Endothelial cell of umbilical vein (primary cell): ENCODE results near the gene CEACAM16. TPM values are rescaled to one million over a fixed set of nuclear protein-coding genes. Genes with fewer than 3 reads are reported as not detected.

Experiments
- BruUV-seq: library from RNA; stranded (reverse); fragments of 400-500 nt; replicated peaks from 2 replicates; lab custom pipeline; 2021; lab: Mats Ljungman, UMichigan
- CTCF ChIA-PET: fragments of 300-600, 350-600 bp; sonication (Branson Sonifier 250); formaldehyde crosslinking; loops from one replicate; lab custom pipeline; 2021; ENCODE audit warnings: antibody characterized with exemption, inconsistent platforms; lab: Charles Lee
- POLR2A ChIA-PET: fragments of 300-600, 350-600 bp; sonication (Branson Sonifier 250); formaldehyde crosslinking; loops from one replicate; lab custom pipeline; 2021; ENCODE audit warnings: antibody characterized with exemption, inconsistent platforms; lab: Charles Lee
- DNase-seq: peaks from one replicate; pipeline ENCODE4 v3.0.0-alpha.2; 2011; ENCODE audit warnings: low read depth, low spot score
- FAIRE-seq: peaks from 2 replicates; lab custom pipeline; 2011; peaks lifted over from hg19 to GRCh38; lab: Jason Lieb, UNC
- H2AFZ ChIP-seq: 2 replicates; pipeline ENCODE4 v1.6.0; 2012; ENCODE audit warnings: low read depth, low read length, control low read depth, inconsistent platforms
- H3K27ac ChIP-seq: 2 replicates; pipeline ENCODE4 v1.5.1; 2011; ENCODE audit warnings: low read depth, mild to moderate bottlenecking, control low read depth, low read length, moderate library complexity; ENCODE audit not compliant: insufficient read depth
- H3K27me3 ChIP-seq, 2 experiments: 2 replicates each; pipeline versions ENCODE4 v1.6.0 to v1.6.1; 2011; ENCODE audit warnings: low read length in 2 of 2, mixed read lengths in 1 of 2; ENCODE audit not compliant: control insufficient read depth in 2 of 2, insufficient read depth in 2 of 2
- H3K36me3 ChIP-seq, 2 experiments: 2 replicates in 1 of 2; 3 replicates in 1 of 2; pipeline ENCODE4 v1.5.1; 2011; ENCODE audit warnings: low read length in 2 of 2, mild to moderate bottlenecking in 1 of 2, moderate library complexity in 1 of 2; ENCODE audit not compliant: control insufficient read depth in 2 of 2, insufficient read depth in 2 of 2; ENCODE audit errors: extremely low read depth in 1 of 2
- H3K4me1 ChIP-seq: 3 replicates; pipeline ENCODE4 v1.5.1; 2011; ENCODE audit warnings: mild to moderate bottlenecking, low read length; ENCODE audit not compliant: control insufficient read depth, insufficient read depth; ENCODE audit errors: extremely low read depth
- H3K4me2 ChIP-seq: 2 replicates; pipeline ENCODE4 v1.6.1; 2011; ENCODE audit warnings: low read length, control low read depth, mixed read lengths; ENCODE audit not compliant: insufficient read depth
- H3K4me3 ChIP-seq, 3 experiments: fragments of 200-600 bp in 1 of 3; sonication (generic), shearing (Covaris generic) in 1 of 3; replicated peaks in 1 of 3; 2 replicates each; pipeline ENCODE4 v1.5.1; 2011 to 2016; ENCODE audit warnings: control low read depth in 3 of 3, low read length in 3 of 3, mild to moderate bottlenecking in 2 of 3, inconsistent platforms in 1 of 3, low read depth in 1 of 3, moderate library complexity in 1 of 3; ENCODE audit not compliant: insufficient read depth in 1 of 3
- H3K79me2 ChIP-seq: 2 replicates; pipeline ENCODE4 v1.6.0; 2012; ENCODE audit warnings: low read length, inconsistent platforms; ENCODE audit not compliant: control insufficient read depth, insufficient read depth
- H3K9ac ChIP-seq: replicated peaks from 2 replicates; pipeline ENCODE3; 2011; ENCODE audit warnings: low read length, control low read depth; ENCODE audit not compliant: insufficient read depth; ENCODE audit errors: extremely low read depth
- H3K9me1 ChIP-seq: replicated peaks from 3 replicates; pipeline ENCODE4 v1.6.0; 2011; ENCODE audit warnings: mild to moderate bottlenecking, low read length; ENCODE audit not compliant: control insufficient read depth, insufficient read depth; ENCODE audit errors: extremely low read depth
- H3K9me3 ChIP-seq: replicated peaks from 2 replicates; pipeline ENCODE4 v1.5.1; 2012; ENCODE audit warnings: low read length, inconsistent platforms; ENCODE audit not compliant: control insufficient read depth, insufficient read depth
- H4K20me1 ChIP-seq: replicated peaks from 2 replicates; pipeline ENCODE3; 2011; ENCODE audit warnings: mild to moderate bottlenecking, low read length; ENCODE audit not compliant: control insufficient read depth, insufficient read depth; ENCODE audit errors: extremely low read depth
- EZH2 ChIP-seq: IDR thresholded peaks from 2 replicates; pipeline ENCODE4 v1.6.1; 2012; ENCODE audit warnings: borderline replicate concordance, low read depth, mild to moderate bottlenecking, moderate library complexity, low read length, inconsistent platforms; ENCODE audit not compliant: severe bottlenecking
- FOS ChIP-seq: IDR thresholded peaks from 2 replicates; pipeline ENCODE4 v1.6.1; 2011; ENCODE audit warnings: mild to moderate bottlenecking, low read length, moderate library complexity, borderline replicate concordance; ENCODE audit not compliant: insufficient read depth
- JUN ChIP-seq: IDR thresholded peaks from 2 replicates; pipeline ENCODE4 v1.6.1; 2011; ENCODE audit warnings: borderline replicate concordance, low read depth; ENCODE audit not compliant: insufficient read length, insufficient read depth
- MAX ChIP-seq: IDR thresholded peaks from 2 replicates; pipeline ENCODE4 v1.6.1; 2011; ENCODE audit not compliant: insufficient read depth, insufficient read length
- POLR2AphosphoS5 ChIP-seq: IDR thresholded peaks from 2 replicates; pipeline ENCODE4 v1.6.1; 2012; ENCODE audit warnings: low read depth, mild to moderate bottlenecking, control low read depth, low read length, moderate library complexity; ENCODE audit not compliant: insufficient read depth
- dilution Hi-C: fragments of 300-500 bp; cut with MboI; formaldehyde crosslinking; loops from one replicate; pipeline ENCODE4 v1.15.0; 2019; ENCODE audit warnings: low sequenced_read_pairs; ENCODE audit not compliant: extremely low pct_ligation_motif_present
- intact Hi-C: fragments of 100-400 bp; cut with micrococcal nuclease; formaldehyde crosslinking; loops from one replicate; pipeline ENCODE4 v1.10.0; 2022
- polyA plus RNA-seq, 4 experiments: library from polyadenylated mRNA; depleted of rRNA in 3 of 4; stranded (reverse) in 3 of 4; unstranded in 1 of 4; fragments of >200 nt; gene quantifications; 2 replicates each; pipeline versions ENCODE4 v1.2.1 to v1.2.3, GENCODE V29; 2011 to 2012; ENCODE audit warnings: missing spikeins in 1 of 4
- total RNA-seq: library from RNA; stranded (reverse); gene quantifications from 2 replicates; pipeline ENCODE4 v1.2.3, GENCODE V29; 2021

CEACAM16 gene
- total and polyA plus RNA-seq, 2 donors (not counting 3 experiments of a cell fraction or from before 2014, with no cell fraction given): not detected

DNA sequence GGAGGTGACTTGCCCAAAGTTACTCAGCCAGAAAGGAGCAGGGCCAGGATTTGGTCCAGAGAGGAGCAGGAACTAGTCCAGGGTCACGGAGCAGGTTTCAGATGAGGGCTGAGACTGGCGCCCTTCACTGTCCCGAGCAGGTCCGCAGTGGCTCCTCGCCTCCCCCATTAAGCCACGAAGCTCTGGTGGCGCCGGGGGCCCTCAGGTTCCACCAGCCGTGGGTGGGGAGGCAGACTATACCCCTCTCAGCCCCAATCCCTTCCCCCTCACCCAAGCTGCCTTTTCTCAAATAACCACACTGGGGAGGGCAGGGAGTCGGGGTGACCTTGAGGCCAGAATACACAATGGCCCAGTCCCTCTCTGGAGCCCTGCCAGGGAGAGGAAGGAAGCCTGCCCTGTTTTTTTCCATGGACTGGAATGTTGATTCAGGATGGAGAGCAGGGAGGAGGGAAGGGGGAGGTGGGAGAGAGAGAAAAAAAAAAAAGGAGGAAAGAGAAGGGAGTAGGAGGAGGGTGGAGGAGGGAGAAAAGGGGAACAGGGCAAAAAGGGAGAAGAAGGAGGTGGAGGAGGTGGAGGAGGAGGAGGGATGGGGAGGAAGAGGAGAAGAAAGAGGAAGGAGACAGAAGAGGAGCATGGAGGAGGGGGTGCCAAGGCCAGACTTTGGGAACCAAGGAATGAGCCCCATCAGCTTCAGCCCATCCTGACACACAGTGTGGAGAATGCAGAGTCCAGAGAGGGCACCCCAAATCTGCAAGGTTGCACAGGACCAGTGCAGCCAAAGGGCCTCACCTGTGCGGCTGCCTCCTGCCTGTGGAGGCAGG, 19.7 kb downstream of the CEACAM16 start:
- Histone ChIP-seq H3K9me3 (peaks cover 2% of the 10 kb centered on the region), H2AFZ (peak overlapping the region; percentile 56), H3K9ac (peak overlapping the region; percentile 98), H3K36me3 (peaks cover 0 to 4% of the 10 kb centered on the region in 2 experiments), H3K4me3 (peak overlapping the region; percentile 11 to 72 (median 26)), H3K9me1 (no peaks in the 10 kb centered on the region), H3K27ac (peak overlapping the region; percentile 100), H3K79me2 (peaks cover 16% of the 10 kb centered on the region), H3K27me3 (no peaks in the 10 kb centered on the region), H3K4me2 (peak overlapping the region; percentile 81), H3K4me1 (peaks cover 38% of the 10 kb centered on the region), H4K20me1 (no peaks in the 10 kb centered on the region)
- intact Hi-C loops (loop anchor here (1.0 to 2.0 kb wide), 3 partner anchors 26 to 172 kb away; partner anchors contain the start of gene TOMM40), dilution Hi-C loops (no loop called here)
- ChIA-PET POLR2A (interaction anchor here (0.5 to 0.9 kb wide), 5 partner anchors 23 to 135 kb away, joined by 3 to 6 read pairs (median 3); no protein-coding TSS in a partner anchor), CTCF (interaction anchor here (0.6 to 15.8 kb wide), 11 partner anchors 10 to 170 kb away, joined by 3 to 688 read pairs (median 4); partner anchors contain the start of genes CBLC and NECTIN2)
- FAIRE-seq: peak; percentile 97
- DNase-seq: peak; percentile 98
- TF ChIP-seq POLR2AphosphoS5: peak; percentile 93
- TF ChIP-seq FOS: peak; percentile 25
- TF ChIP-seq JUN: peak; percentile 29
- no peak for TF ChIP-seq MAX
- TF ChIP-seq EZH2: no peak
- BruUV-seq: TSS peak; percentile 84
